ENCODE results near the gene SGCA.
A peak's percentile ranks its signal among the peaks of the same experiment; 100 is the strongest.

SGCA gene

GRCh38 chr17:50162466-50163254 is 3.1 kb upstream of the SGCA start:
- peak in 1 of 10 donors; percentile 58 for DNase-seq
- intact Hi-C loops (cut with DNase I) = no loop called here

GRCh38 chr17:50163843-50164696 is 1.7 kb upstream of the SGCA start:
- intact Hi-C loops (cut with DNase I) = no loop called here
- DNase-seq = peak in 1 of 10 donors; percentile 52

- no peak for DNase-seq
- intact Hi-C loops (cut with DNase I) = no loop called here
These were observed 1.2 kb upstream of the SGCA start for GRCh38 chr17:50164697-50164988.

GRCh38 chr17:50165066-50165465 is 739 bp upstream of the SGCA start:
- DNase-seq = peak in 1 of 10 donors; percentile 56
- intact Hi-C loops (cut with DNase I) = no loop called here

GRCh38 chr17:50165466-50165865 is 339 bp upstream of the SGCA start:
- DNase-seq = peak in 1 of 10 donors; percentile 59
- intact Hi-C loops (cut with DNase I) = no loop called here

- DNase-seq = peak in 1 of 10 donors; percentile 9
- intact Hi-C loops (cut with DNase I) = no loop called here
These were observed 845 bp downstream of the SGCA start for GRCh38 chr17:50166518-50167181.

GRCh38 chr17:50167371-50167770 is 1.6 kb downstream of the SGCA start:
- peak in 1 of 10 donors; percentile 66 for DNase-seq
- intact Hi-C loops (cut with DNase I) = no loop called here

GRCh38 chr17:50168319-50168718 is 2.5 kb downstream of the SGCA start:
- peak in 1 of 10 donors; percentile 59 for DNase-seq
- intact Hi-C loops (cut with DNase I) = loop anchor here (2.0 kb wide), 1 partner anchor 30 kb away; no protein-coding TSS in a partner anchor

GRCh38 chr17:50169121-50169764 is 3.4 kb downstream of the SGCA start:
- peak in 2 of 10 donors; percentile 54 to 59 for DNase-seq

GRCh38 chr17:50169881-50170459 is 4.2 kb downstream of the SGCA start:
- intact Hi-C loops (cut with DNase I) = loop anchor here (2.0 kb wide), 1 partner anchor 29 kb away; no protein-coding TSS in a partner anchor

More at GRCh38 chr17:50169121-50169764, 3.4 kb downstream of the SGCA start:
- intact Hi-C loops (cut with DNase I) = loop anchor here (2.0 kb wide), 1 partner anchor 30 kb away; no protein-coding TSS in a partner anchor

GRCh38 chr17:50170662-50171370 is 5.0 kb downstream of the SGCA start:
- intact Hi-C loops (cut with DNase I) = no loop called here
- DNase-seq = peak in 1 of 10 donors; percentile 32

More at GRCh38 chr17:50169881-50170459, 4.2 kb downstream of the SGCA start:
- DNase-seq = peak in 1 of 10 donors; percentile 70

- intact Hi-C loops (cut with DNase I) = no loop called here
- DNase-seq = peak in 1 of 10 donors; percentile 54
These were observed 5.7 kb downstream of the SGCA start for GRCh38 chr17:50171371-50172071.

- intact Hi-C loops (cut with DNase I) = no loop called here
- peak in 1 of 10 donors; percentile 54 for DNase-seq
These were observed 6.3 kb downstream of the SGCA start for GRCh38 chr17:50172130-50172529.

GRCh38 chr17:50172936-50173334 is 7.1 kb downstream of the SGCA start:
- no peak for DNase-seq
- intact Hi-C loops (cut with DNase I) = no loop called here

- intact Hi-C loops (cut with DNase I) = no loop called here
- DNase-seq = peak in 1 of 10 donors; percentile 52
These were observed 7.6 kb downstream of the SGCA start for GRCh38 chr17:50173335-50173941.

- intact Hi-C loops (cut with DNase I) = no loop called here
- DNase-seq = peak in 3 of 10 donors; percentile 47 to 77 (median 73)
These were observed 8.6 kb downstream of the SGCA start for GRCh38 chr17:50174444-50174843.

- intact Hi-C loops (cut with DNase I) = no loop called here
- peak in 3 of 10 donors; percentile 54 to 77 (median 72) for DNase-seq
These were observed 9.4 kb downstream of the SGCA start for GRCh38 chr17:50175035-50175807.
